Measurements from ENCODE around the gene SRD5A2. TPM values are rescaled to one million over a fixed set of nuclear protein-coding genes. Genes with fewer than 3 reads are reported as not detected.

Gene SRD5A2
- total and polyA plus RNA-seq, 4 donors = 2.3 to 23.3 (median 2.9) TPM; not detected in 1

- TF ChIP-seq ATF3 (IDR thresholded peaks at IDR 0.05) (no peak), JUND (IDR thresholded peaks at IDR 0.05) (no peak), TAF1 (conservative IDR thresholded peaks at IDR 0.05) (no peak), SP1 (IDR thresholded peaks at IDR 0.05) (no peak), HNF4A (conservative IDR thresholded peaks at IDR 0.05) (no peak), RXRA (IDR thresholded peaks at IDR 0.05) (no peak), CTCF (IDR thresholded peaks at IDR 0.05; ENCODE audit: low read depth, low read length, missing input control) (no peak)
Observed at GRCh38 chr2:31511376-31511775, 69.4 kb downstream of the SRD5A2 start (continued).

GRCh38 chr2:31505111-31505510, 75.6 kb downstream of the SRD5A2 start:
- H3K27me3 ChIP-seq (ENCODE audit: control insufficient read depth in 4 of 4, insufficient read depth in 4 of 4, low read length in 3 of 4) = no peaks in the 10 kb centered on the region

More at GRCh38 chr2:31505111-31505510, 75.6 kb downstream of the SRD5A2 start:
- DNase-seq (ENCODE audit: low spot score) = no peak
- TF ChIP-seq HNF4G (IDR thresholded peaks at IDR 0.05) (no peak), TAF1 (conservative IDR thresholded peaks at IDR 0.05) (no peak), JUND (IDR thresholded peaks at IDR 0.05) (no peak), HNF4A (conservative IDR thresholded peaks at IDR 0.05) (no peak), RAD21 (IDR thresholded peaks at IDR 0.05) (no peak), YY1 (IDR thresholded peaks at IDR 0.05) (no peak), REST (IDR thresholded peaks at IDR 0.05) (no peak), RXRA (IDR thresholded peaks at IDR 0.05) (no peak), ATF3 (IDR thresholded peaks at IDR 0.05) (no peak), SP1 (IDR thresholded peaks at IDR 0.05) (no peak), ZBTB33 (IDR thresholded peaks at IDR 0.05) (no peak), NR2F2 (IDR thresholded peaks at IDR 0.05) (no peak), GABPA (IDR thresholded peaks at IDR 0.05 in 1 of 2, conservative IDR thresholded peaks at IDR 0.05 in 1 of 2) (no peak), MAX (IDR thresholded peaks at IDR 0.05) (no peak), FOXA1 (IDR thresholded peaks at IDR 0.05) (no peak), EGR1 (IDR thresholded peaks at IDR 0.05; ENCODE audit: low read depth in 2 of 2) (no peak), CTCF (IDR thresholded peaks at IDR 0.05; ENCODE audit: low read depth, low read length, missing input control) (no peak)
- Histone ChIP-seq H3K9ac (ENCODE audit: low read depth in 1 of 2, low read length in 2 of 2) (no peak overlapping the region), H3K27ac (ENCODE audit: low read depth in 1 of 2, low read length in 2 of 2) (no peak overlapping the region), H3K4me3 (ENCODE audit: low read depth in 1 of 3, low read length in 3 of 3) (no peak overlapping the region), H3K36me3 (ENCODE audit: control insufficient read depth in 4 of 4, insufficient read depth in 3 of 4, low read depth in 1 of 4, low read length in 3 of 4) (no peaks in the 10 kb centered on the region), H3K4me1 (ENCODE audit: control insufficient read depth in 4 of 4, insufficient read depth in 4 of 4, low read length in 3 of 4) (no peaks in the 10 kb centered on the region), H3K9me3 (ENCODE audit: control insufficient read depth in 4 of 4, low read length in 3 of 4) (no peaks in the 10 kb centered on the region)
- 75% methylated on average over 2 of the region's 2 CpGs for WGBS
